ENCODE data around the gene HID1. TPM values are rescaled to one million over a fixed set of nuclear protein-coding genes. Genes with fewer than 3 reads are reported as not detected.

Gene HID1
- polyA plus RNA-seq, 2 of the 4 experiments (the other 2 are of a cell fraction): 5.2 to 11.7 TPM

GRCh38 chr17:75012346-75013091 is 40.0 kb upstream of the HID1 start, which contains the start of gene MRPL58:
Gene MRPL58 (plus strand): TSS chr17:75012670. CDS start chr17:75012687, 17 bp downstream.
- CTCF ChIA-PET: interaction anchor here (0.6 to 19.2 kb wide), 33 partner anchors 8 to 362 kb away, joined by 3 to 404 read pairs (median 5); partner anchors contain the start of genes CDR2L, HID1, NT5C and OTOP2
- DNase-seq (ENCODE audit: low read depth in 1 of 2, low spot score in 1 of 2): peak; percentile 94 to 95
- peak; percentile 79 for TF ChIP-seq POLR2A (IDR thresholded peaks at IDR 0.05; ENCODE audit: low read length)
- TF ChIP-seq ZSCAN20 (CRISPR knock-in tag; IDR thresholded peaks at IDR 0.05): no peak
- TF ChIP-seq BCL3 (IDR thresholded peaks at IDR 0.05): peak; percentile 81
- peak; percentile 36; the same call in 2 of the 3 replicates for TF ChIP-seq CTCF (IDR thresholded peaks at IDR 0.05)
- TF ChIP-seq E2F6 (IDR thresholded peaks at IDR 0.05; ENCODE audit: borderline replicate concordance, low read depth): peak; percentile 63
- no peak for TF ChIP-seq NR3C1 (IDR thresholded peaks at IDR 0.05)
- no peak for TF ChIP-seq RARB (CRISPR knock-in tag; IDR thresholded peaks at IDR 0.05)
- TF ChIP-seq REST (IDR thresholded peaks at IDR 0.05): no peak
- TF ChIP-seq CEBPB (IDR thresholded peaks at IDR 0.05): peak in 1 of 2 experiments; percentile 33; a peak in 1 of 4 replicates
- TF ChIP-seq CBX2 (IDR thresholded peaks at IDR 0.05; ENCODE audit: borderline replicate concordance, low read depth): no peak
- TF ChIP-seq HMGXB4 (CRISPR knock-in tag; IDR thresholded peaks at IDR 0.05; ENCODE audit: borderline replicate concordance): 0 out of 2 replicates have a peak, but pooled peaks have one; percentile 27
- peak; percentile 58; the same call in 1 of the 2 replicates for TF ChIP-seq GATA3 (IDR thresholded peaks at IDR 0.05; ENCODE audit: borderline replicate concordance)
- no peak for TF ChIP-seq TP53 (CRISPR knock-in tag; IDR thresholded peaks at IDR 0.05)
- TF ChIP-seq HOXB5 (CRISPR knock-in tag; IDR thresholded peaks at IDR 0.05): 0 out of 2 replicates have a peak, but pooled peaks have one; percentile 55
- 0 out of 2 replicates have a peak, but pooled peaks have one; percentile 51 for TF ChIP-seq ATOH8 (CRISPR knock-in tag; IDR thresholded peaks at IDR 0.05; ENCODE audit: low read depth)
- peak; percentile 57; the same call in 1 of the 2 replicates for TF ChIP-seq TFCP2L1 (CRISPR knock-in tag; IDR thresholded peaks at IDR 0.05)
- TF ChIP-seq JUNB (IDR thresholded peaks at IDR 0.05): no peak
- TF ChIP-seq CHD2 (IDR thresholded peaks at IDR 0.05; ENCODE audit: low read length, partially characterized antibody): no peak
- TF ChIP-seq HOXA7 (CRISPR knock-in tag; IDR thresholded peaks at IDR 0.05): no peak
- TF ChIP-seq KDM5A (IDR thresholded peaks at IDR 0.05): peak; percentile 91
- TF ChIP-seq KDM1A (IDR thresholded peaks at IDR 0.05; ENCODE audit: low read depth): no peak
- peak; percentile 65 for TF ChIP-seq PBX3 (IDR thresholded peaks at IDR 0.05)
- TF ChIP-seq FOSL2 (IDR thresholded peaks at IDR 0.05): no peak
- peak; percentile 32; the same call in 1 of the 2 replicates for TF ChIP-seq FOSL2 (CRISPR knock-in tag; IDR thresholded peaks at IDR 0.05)
- no peak for TF ChIP-seq RCOR1 (IDR thresholded peaks at IDR 0.05; ENCODE audit: low read depth, low read length)
- TF ChIP-seq EHMT2 (IDR thresholded peaks at IDR 0.05; ENCODE audit: low read depth): no peak
- no peak for TF ChIP-seq MAFK (IDR thresholded peaks at IDR 0.05; ENCODE audit: partially characterized antibody)
- peak; percentile 90 to 98 for TF ChIP-seq JUN (IDR thresholded peaks at IDR 0.05)

More at GRCh38 chr17:75012346-75013091, 40.0 kb upstream of the HID1 start, which contains the start of gene MRPL58:
- POLR2A ChIA-PET: interaction anchor here (0.7 to 4.0 kb wide), 30 partner anchors 9 to 843 kb away, joined by 3 to 107 read pairs (median 6); partner anchors contain the start of genes ATP5PD, CDR2L, FDXR and HID1
- peak within 1 kb of the TSS; percentile 85 to 92 for H3K27ac ChIP-seq
- H3K9me3 ChIP-seq: no peaks in the 10 kb centered on the region
- peak within 1 kb of the TSS; percentile 76 for H3K4me3 ChIP-seq
- H3K4me1 ChIP-seq: peaks cover 18% of the 10 kb centered on the region
- FAIRE-seq: no peak
- peak; percentile 92 to 96 for ATAC-seq
- 2% methylated on average over 45 of the region's 63 CpGs for WGBS (ENCODE audit: missing lambda C conversion rate)
- peak within 1 kb of the TSS; percentile 96 for H3K4me2 ChIP-seq

All from A549 (cell line).